Stomach (tissue), 9 donors: ENCODE measurements around the gene PALS1. TPM values are rescaled to one million over a fixed set of nuclear protein-coding genes. Genes with fewer than 3 reads are reported as not detected.

ENCODE experiments used
- DNase-seq, 2 donors: peaks; one replicate each; pipeline versions ENCODE4 v3.0.0 to v3.0.0-alpha.2; 2013 to 2019
- H3K27ac ChIP-seq, 5 donors: fragments of 200-600 bp in 4 of 5; sonication (generic) in 4 of 5; one replicate each; pipeline ENCODE4 v1.5.1; 2013 to 2019; ENCODE audit warnings: mild to moderate bottlenecking in 1 of 5, moderate library complexity in 1 of 5
- H3K27me3 ChIP-seq, 3 donors: fragments of 200-600 bp; sonication (generic); one replicate each; pipeline ENCODE4 v1.5.1; 2017 to 2019; ENCODE audit warnings: mixed run types in 1 of 3
- H3K36me3 ChIP-seq, 4 donors: fragments of 200-600 bp; sonication (generic); 1 replicate in 3 of 4; 2 replicates in 1 of 4; pipeline ENCODE4 v1.5.1; 2016 to 2019
- H3K4me1 ChIP-seq, 4 donors: fragments of 200-600 bp; sonication (generic); one replicate each; pipeline ENCODE4 v1.5.1; 2016 to 2019
- H3K4me3 ChIP-seq, 4 donors: fragments of 200-600 bp; sonication (generic) in 3 of 4; one replicate each; pipeline ENCODE4 v1.5.1; 2016 to 2019; ENCODE audit warnings: mild to moderate bottlenecking in 1 of 4
- H3K9me3 ChIP-seq, 4 donors: fragments of 200-600 bp; sonication (generic); one replicate each; pipeline ENCODE4 v1.5.1; 2016 to 2019
- EP300 ChIP-seq: sonication (generic); formaldehyde crosslinking; IDR thresholded peaks from one replicate; pipeline ENCODE4 v1.6.1; 2017; ENCODE audit warnings: antibody characterized with exemption
- POLR2A ChIP-seq, 4 donors: fragments of 450-650 bp; IDR thresholded peaks; one replicate each; pipeline ENCODE4 v1.6.1; 2016; ENCODE audit warnings: antibody characterized with exemption in 4 of 4, control low read depth in 2 of 4, mild to moderate bottlenecking in 1 of 4, moderate library complexity in 1 of 4
- POLR2AphosphoS5 ChIP-seq, 3 donors: sonication (generic); formaldehyde crosslinking; IDR thresholded peaks; one replicate each; pipeline ENCODE4 v1.6.1; 2016; ENCODE audit warnings: antibody characterized with exemption in 3 of 3
- WGBS, 5 donors: extraction: QIAGEN DNeasy Blood & Tissue Kit in 3 of 5; methylation state at CpG; one replicate each; pipeline versions ENCODE4 v1.1.5 to v1.1.7; 2013 to 2018; 5-methylcytosine and 5-hydroxymethylcytosine counted together
- intact Hi-C: fragments of 100-400 bp; cut with DNase I; formaldehyde crosslinking; loops from one replicate; pipeline ENCODE4 v1.15.1; 2023; ENCODE audit warnings: low total_unique reads
- polyA plus RNA-seq, 3 donors: library from polyadenylated mRNA; stranded (reverse); fragments of 200-250 nt; gene quantifications; one replicate each; pipeline ENCODE4 v1.2.3, GENCODE V29; 2013
- total RNA-seq, 5 donors: library from RNA; depleted of rRNA; stranded (reverse); fragments of >200 nt; gene quantifications; one replicate each; pipeline versions ENCODE4 v1.1.0 to v1.2.3, GENCODE V29; 2014 to 2016
- TF ChIP-seq, protein P1 (sequence below), 7 experiments: fragments of 450-650 bp in 4 of 7; fragments of 200-600 bp in 3 of 7; sonication (generic) in 3 of 7; IDR thresholded peaks; one replicate each; pipeline ENCODE4 v1.5.1; 2016 to 2019; ENCODE audit warnings: antibody characterized with exemption in 7 of 7, control low read depth in 2 of 7, mild to moderate bottlenecking in 1 of 7
- donor health status: healthy with polysubstance abuse.
- donor health status: Bipolar disorder and iron deficiency.
- donor health status: healthy.

The PALS1 gene
- total and polyA plus RNA-seq, 8 donors, result 5.2 to 44.2 (median 17.3) TPM

DNA sequence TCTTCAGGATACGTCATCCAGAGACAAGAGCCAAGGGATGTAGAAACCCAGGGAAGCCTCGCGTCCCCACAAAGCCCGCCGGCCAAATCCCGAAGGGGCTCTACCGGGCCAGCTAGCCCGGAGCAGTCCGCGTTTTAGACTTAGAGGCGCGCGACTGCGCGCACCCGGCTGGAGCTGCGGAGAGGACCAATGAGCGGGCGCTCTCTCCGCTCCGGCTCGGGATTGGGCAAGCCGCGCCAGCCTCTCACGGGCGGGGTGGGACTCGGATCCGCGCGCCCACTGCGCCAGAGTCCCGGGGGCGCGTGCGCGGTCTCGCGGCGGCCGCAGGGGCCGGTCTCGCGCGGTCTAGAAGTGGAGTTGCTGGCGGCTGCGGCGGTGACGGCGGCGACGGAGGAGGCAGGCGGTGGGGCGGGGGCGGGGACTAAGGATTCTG is 241 bp upstream of the PALS1 start:
- H3K27ac ChIP-seq, result peak overlapping the region; percentile 94 to 99 (median 99)
- H3K9me3 ChIP-seq, result no peaks in the 10 kb centered on the region
- intact Hi-C loops, result no loop called here
- WGBS, 5 donors, result 0 to 1% (median 0%) methylated on average over 12 to 54 of the region's 54 CpGs
- peak overlapping the region; percentile 68 to 97 (median 77) for H3K4me3 ChIP-seq
- no peaks in the 10 kb centered on the region for H3K36me3 ChIP-seq
- no peak for TF ChIP-seq EP300
- TF ChIP-seq POLR2A (IDR thresholded peaks at IDR 0.05), result peak in 1 of 4 donors; percentile 36
- peak; percentile 49 to 82 (median 79) for TF ChIP-seq POLR2AphosphoS5 (IDR thresholded peaks at IDR 0.05)
- peaks cover 8 to 45% (median 29%) of the 10 kb centered on the region in 4 donors for H3K4me1 ChIP-seq
- DNase-seq, result peak; percentile 98 to 99
- H3K27me3 ChIP-seq, result no peaks in the 10 kb centered on the region

GRCh38 chr14:67242168-67242420 is 859 bp downstream of the PALS1 start:
- Histone ChIP-seq H3K27me3 (no peaks in the 10 kb centered on the region), H3K27ac (peak overlapping the region in 4 of 5 donors; percentile 97 to 99 (median 99)), H3K36me3 (no peaks in the 10 kb centered on the region), H3K4me1 (peaks cover 8 to 54% (median 33%) of the 10 kb centered on the region in 4 donors), H3K4me3 (peak overlapping the region; percentile 68 to 97 (median 77)), H3K9me3 (no peaks in the 10 kb centered on the region)
- DNase-seq, result no peak
- intact Hi-C loops, result no loop called here
- WGBS, 5 donors, result 6 to 12% (median 8%) methylated on average over 4 of the region's 4 CpGs
- TF ChIP-seq POLR2AphosphoS5 (IDR thresholded peaks at IDR 0.05), result no peak
- no peak for TF ChIP-seq EP300
- TF ChIP-seq, protein P1, sequence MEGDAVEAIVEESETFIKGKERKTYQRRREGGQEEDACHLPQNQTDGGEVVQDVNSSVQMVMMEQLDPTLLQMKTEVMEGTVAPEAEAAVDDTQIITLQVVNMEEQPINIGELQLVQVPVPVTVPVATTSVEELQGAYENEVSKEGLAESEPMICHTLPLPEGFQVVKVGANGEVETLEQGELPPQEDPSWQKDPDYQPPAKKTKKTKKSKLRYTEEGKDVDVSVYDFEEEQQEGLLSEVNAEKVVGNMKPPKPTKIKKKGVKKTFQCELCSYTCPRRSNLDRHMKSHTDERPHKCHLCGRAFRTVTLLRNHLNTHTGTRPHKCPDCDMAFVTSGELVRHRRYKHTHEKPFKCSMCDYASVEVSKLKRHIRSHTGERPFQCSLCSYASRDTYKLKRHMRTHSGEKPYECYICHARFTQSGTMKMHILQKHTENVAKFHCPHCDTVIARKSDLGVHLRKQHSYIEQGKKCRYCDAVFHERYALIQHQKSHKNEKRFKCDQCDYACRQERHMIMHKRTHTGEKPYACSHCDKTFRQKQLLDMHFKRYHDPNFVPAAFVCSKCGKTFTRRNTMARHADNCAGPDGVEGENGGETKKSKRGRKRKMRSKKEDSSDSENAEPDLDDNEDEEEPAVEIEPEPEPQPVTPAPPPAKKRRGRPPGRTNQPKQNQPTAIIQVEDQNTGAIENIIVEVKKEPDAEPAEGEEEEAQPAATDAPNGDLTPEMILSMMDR (IDR thresholded peaks at IDR 0.05), result no peak
- TF ChIP-seq POLR2A (IDR thresholded peaks at IDR 0.05), result no peak

- WGBS, 5 donors, result 76 to 91% (median 85%) methylated on average over 1 of the region's 1 CpG
- Histone ChIP-seq H3K27ac (no peak overlapping the region), H3K4me1 (peaks cover 8 to 75% (median 43%) of the 10 kb centered on the region in 4 donors), H3K27me3 (no peaks in the 10 kb centered on the region), H3K9me3 (no peaks in the 10 kb centered on the region), H3K4me3 (no peak overlapping the region), H3K36me3 (no peaks in the 10 kb centered on the region)
- TF ChIP-seq POLR2AphosphoS5 (IDR thresholded peaks at IDR 0.05), result no peak
- TF ChIP-seq EP300, result no peak
- TF ChIP-seq, protein P1 (IDR thresholded peaks at IDR 0.05), result no peak
- no peak for TF ChIP-seq POLR2A (IDR thresholded peaks at IDR 0.05)
- DNase-seq, result no peak
- intact Hi-C loops, result no loop called here
Observed at GRCh38 chr14:67245104-67245503, 3.9 kb downstream of the PALS1 start.

DNA sequence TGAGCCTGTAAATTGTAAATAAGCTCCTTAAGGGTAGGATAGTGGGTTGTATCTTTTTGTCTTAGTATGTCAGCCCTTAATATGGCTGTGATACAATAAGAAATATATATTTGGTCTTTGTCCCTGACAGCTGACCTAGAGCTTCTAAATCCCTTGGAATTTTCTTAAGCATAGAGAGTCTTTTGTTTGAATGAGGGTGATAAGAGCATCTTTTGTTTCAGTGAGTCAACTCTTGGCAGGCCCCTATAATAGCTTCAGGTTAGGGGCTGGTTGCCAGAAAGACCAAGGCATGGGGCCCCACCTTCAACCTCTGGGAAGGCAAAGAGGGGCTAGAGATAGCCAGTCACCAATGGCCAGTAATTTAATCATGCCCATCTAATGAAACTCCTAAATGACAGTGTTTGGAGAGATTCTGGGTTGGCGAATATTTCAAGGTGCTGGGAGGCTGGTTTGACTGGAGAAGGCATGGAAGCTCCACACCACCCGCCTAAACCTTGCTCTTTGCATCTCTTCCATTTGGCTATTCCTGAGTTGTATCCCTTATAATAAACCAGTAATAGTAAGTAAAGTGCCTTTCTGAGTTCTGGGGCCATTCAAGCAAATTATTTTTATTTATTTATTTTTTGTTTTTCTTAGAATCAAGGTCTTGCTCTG is 10.5 kb downstream of the PALS1 start:
- no peaks in the 10 kb centered on the region for H3K27me3 ChIP-seq
- TF ChIP-seq POLR2AphosphoS5 (IDR thresholded peaks at IDR 0.05), result no peak
- TF ChIP-seq POLR2A (IDR thresholded peaks at IDR 0.05), result no peak
- TF ChIP-seq, protein P1 (IDR thresholded peaks at IDR 0.05), result no peak
- TF ChIP-seq EP300, result no peak
- WGBS, 5 donors, result 70 to 98% (median 92%) methylated on average over 2 of the region's 2 CpGs
- H3K4me1 ChIP-seq, result peaks cover 15 to 85% (median 51%) of the 10 kb centered on the region in 4 donors
- H3K9me3 ChIP-seq, result no peaks in the 10 kb centered on the region
- H3K36me3 ChIP-seq, result peaks cover 0 to under 1% (median 0%) of the 10 kb centered on the region in 4 donors
- intact Hi-C loops, result no loop called here
- no peak overlapping the region for H3K27ac ChIP-seq
- H3K4me3 ChIP-seq, result no peak overlapping the region
- no peak for DNase-seq

GRCh38 chr14:67253076-67253635 is 11.9 kb downstream of the PALS1 start:
- peaks cover 15 to 74% (median 45%) of the 10 kb centered on the region in 4 donors for H3K4me1 ChIP-seq
- H3K27me3 ChIP-seq, result no peaks in the 10 kb centered on the region
- H3K9me3 ChIP-seq, result no peaks in the 10 kb centered on the region
- no peak overlapping the region for H3K4me3 ChIP-seq
- 32 to 57% (median 46%) methylated on average over 2 of the region's 2 CpGs for WGBS, 5 donors
- H3K27ac ChIP-seq, result no peak overlapping the region
- TF ChIP-seq POLR2A (IDR thresholded peaks at IDR 0.05), result no peak
- TF ChIP-seq POLR2AphosphoS5 (IDR thresholded peaks at IDR 0.05), result no peak
- TF ChIP-seq EP300, result no peak
- TF ChIP-seq, protein P1 (IDR thresholded peaks at IDR 0.05), result no peak
- no peak for DNase-seq
- H3K36me3 ChIP-seq, result peaks cover 0 to 5% (median 0%) of the 10 kb centered on the region in 4 donors
- intact Hi-C loops, result no loop called here
